Peyer's patch (tissue), 4 donors: ENCODE data around the gene SKAP1.

Experiments
- POLR2A ChIP-seq, 2 donors: fragments of 450-650 bp; IDR thresholded peaks; one replicate each; pipeline ENCODE4 v1.5.1; 2017; ENCODE audit warnings: antibody characterized with exemption in 2 of 2, mild to moderate bottlenecking in 2 of 2, moderate library complexity in 2 of 2
- TF ChIP-seq, protein P1 (sequence below), 6 experiments: fragments of 450-650 bp in 4 of 6; fragments of 200-600 bp in 2 of 6; sonication (generic) in 1 of 6; IDR thresholded peaks; one replicate each; pipeline ENCODE4 v1.5.1; 2017 to 2019; ENCODE audit warnings: antibody characterized with exemption in 6 of 6, mild to moderate bottlenecking in 3 of 6, moderate library complexity in 1 of 6

DNA sequence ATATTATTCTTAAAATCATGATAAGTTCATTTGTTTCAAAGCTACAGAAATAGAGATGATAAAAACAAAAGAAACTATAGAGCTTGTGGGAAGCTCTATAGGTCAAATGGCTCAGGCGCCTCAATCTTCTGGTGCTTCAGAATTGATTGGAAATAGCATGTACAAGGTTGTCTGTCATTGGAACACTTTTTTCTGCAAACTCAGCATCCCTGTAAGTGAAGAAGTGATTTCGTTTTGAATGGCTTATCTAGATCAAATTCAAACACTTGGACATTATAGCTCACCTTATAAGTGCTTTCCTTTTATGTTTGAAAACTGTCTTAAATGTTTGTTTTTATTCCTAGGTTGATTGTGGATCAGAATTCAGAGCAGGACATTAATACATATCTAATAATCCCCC lies 103.7 kb downstream of the SKAP1 start:
- TF ChIP-seq, protein P1, sequence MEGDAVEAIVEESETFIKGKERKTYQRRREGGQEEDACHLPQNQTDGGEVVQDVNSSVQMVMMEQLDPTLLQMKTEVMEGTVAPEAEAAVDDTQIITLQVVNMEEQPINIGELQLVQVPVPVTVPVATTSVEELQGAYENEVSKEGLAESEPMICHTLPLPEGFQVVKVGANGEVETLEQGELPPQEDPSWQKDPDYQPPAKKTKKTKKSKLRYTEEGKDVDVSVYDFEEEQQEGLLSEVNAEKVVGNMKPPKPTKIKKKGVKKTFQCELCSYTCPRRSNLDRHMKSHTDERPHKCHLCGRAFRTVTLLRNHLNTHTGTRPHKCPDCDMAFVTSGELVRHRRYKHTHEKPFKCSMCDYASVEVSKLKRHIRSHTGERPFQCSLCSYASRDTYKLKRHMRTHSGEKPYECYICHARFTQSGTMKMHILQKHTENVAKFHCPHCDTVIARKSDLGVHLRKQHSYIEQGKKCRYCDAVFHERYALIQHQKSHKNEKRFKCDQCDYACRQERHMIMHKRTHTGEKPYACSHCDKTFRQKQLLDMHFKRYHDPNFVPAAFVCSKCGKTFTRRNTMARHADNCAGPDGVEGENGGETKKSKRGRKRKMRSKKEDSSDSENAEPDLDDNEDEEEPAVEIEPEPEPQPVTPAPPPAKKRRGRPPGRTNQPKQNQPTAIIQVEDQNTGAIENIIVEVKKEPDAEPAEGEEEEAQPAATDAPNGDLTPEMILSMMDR (IDR thresholded peaks at IDR 0.05) = no peak
- TF ChIP-seq POLR2A (IDR thresholded peaks at IDR 0.05) = no peak
